HG02588 (cell line): Measurements from ENCODE around the gene UCN3.
"Not testable (repeated sequence)": the region's sequence is repeated elsewhere in the genome, so short reads cannot be mapped to it uniquely, and the experiment has no call there.

Experiments used
- ATAC-seq: cut with Tn5 transposase; IDR thresholded peaks from one replicate; pipeline ENCODE4 v1.9.1; 2021; ENCODE audit warnings: mild to moderate bottlenecking, moderate library complexity; ENCODE audit not compliant: unreplicated experiment

The UCN3 gene

DNA sequence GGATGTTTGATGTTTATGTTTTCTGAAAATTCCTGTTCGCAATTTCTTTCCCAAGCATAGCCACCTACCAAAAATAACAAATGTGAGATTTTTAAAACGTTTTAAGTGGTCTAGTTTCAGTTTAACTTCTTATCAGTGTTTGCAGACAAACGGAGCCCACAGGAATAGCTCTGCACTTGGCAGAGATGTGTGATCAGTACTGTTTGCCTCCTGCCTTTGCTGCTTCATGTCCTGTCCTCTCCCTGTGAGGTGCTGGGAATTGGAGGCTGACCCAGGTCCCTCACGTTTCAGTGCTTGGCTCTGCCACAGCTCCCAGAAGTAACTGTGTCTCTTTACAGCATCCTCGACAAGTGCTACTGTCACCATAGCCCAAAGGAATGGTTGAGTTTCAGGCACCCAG, 1.2 kb downstream of the UCN3 start:
- ATAC-seq = no peak

DNA sequence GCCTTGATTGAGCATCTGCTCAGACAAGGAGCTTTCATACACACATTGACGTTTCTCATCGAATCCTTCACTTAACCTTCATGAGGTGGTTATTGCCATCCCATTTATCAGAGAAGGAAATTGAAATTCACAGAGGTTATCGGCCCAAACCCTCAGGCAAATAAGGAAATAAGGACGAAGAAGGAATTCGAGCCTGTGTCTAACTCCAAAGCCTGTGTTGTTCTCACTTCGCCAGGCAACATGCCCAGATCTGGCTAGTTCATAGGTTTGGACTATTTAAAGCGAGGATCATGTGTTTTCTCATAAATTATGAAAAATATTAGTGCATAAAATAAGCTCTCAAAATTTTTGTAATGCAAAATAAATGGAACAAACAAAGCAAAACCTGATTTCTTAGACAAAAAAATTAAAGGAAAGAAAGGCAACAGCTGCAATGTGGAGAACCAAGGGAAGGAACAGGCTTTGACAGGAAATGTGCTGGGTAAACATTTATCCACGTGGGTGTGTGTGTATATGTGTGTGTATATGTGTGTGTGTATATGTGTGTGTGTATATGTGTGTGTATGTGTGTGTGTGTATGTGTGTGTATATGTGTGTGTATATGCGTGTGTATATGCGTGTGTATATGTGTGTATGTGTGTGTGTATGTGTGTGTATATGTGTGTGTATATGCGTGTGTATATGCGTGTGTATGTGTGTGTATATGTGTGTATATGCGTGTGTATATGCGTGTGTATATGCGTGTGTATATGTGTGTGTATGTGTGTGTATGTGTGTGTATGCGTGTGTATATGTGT, 4.8 kb downstream of the UCN3 start:
- no peak for ATAC-seq

DNA sequence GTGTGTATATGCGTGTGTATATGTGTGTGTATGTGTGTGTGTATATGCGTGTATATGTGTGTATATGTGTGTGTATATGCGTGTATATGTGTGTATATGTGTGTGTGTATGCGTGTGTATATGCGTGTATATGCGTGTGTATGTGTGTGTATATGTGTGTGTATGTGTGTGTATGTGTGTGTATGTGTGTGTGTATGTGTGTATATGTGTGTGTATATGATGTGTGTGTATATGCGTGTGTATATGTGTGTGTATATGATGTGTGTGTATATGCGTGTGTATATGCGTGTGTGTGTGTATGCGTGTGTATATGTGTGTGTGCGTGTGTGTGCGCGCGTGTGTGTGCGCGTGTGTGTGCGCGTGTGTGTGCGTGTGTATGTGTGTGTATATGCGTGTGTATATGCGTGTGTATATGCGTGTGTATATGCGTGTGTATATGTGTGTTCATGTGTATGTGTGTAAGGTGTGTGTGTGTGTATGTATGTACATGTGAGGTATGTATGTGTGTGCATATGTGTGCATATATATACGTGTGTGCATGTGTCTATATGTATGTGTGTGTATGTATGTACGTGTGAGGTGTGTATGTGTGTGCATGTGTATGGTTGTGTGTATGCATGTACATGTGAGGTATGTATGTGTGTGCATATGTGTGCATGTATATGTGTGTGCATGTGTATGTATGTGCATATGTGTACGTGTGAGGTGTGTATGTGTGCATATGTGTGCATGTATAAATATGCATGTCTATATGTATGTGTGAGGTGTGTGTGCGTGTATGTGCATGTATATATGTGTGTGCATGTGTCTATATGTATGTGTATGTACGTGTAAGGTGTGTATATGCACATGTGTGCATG, 6.0 kb downstream of the UCN3 start:
- no peak for ATAC-seq

DNA sequence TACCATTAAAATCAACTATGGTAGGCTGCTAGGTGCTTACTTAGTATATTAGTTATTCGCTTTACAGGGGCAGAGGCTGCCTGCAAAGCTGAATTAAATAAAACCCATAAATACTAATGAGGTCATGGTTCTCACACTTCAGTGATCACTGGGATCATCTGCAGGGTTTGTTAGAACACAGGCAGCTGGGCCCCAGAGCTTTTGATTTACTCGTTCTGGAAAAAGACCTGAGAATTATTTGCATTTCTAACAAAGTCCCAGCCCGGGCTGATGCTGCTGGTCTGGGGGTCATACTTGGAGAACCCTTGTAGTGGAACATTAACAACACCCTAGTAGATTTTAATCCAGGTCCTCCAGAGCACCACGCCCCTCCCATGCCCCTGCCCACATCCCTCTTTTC, 8.5 kb downstream of the UCN3 start:
- ATAC-seq = no peak

DNA sequence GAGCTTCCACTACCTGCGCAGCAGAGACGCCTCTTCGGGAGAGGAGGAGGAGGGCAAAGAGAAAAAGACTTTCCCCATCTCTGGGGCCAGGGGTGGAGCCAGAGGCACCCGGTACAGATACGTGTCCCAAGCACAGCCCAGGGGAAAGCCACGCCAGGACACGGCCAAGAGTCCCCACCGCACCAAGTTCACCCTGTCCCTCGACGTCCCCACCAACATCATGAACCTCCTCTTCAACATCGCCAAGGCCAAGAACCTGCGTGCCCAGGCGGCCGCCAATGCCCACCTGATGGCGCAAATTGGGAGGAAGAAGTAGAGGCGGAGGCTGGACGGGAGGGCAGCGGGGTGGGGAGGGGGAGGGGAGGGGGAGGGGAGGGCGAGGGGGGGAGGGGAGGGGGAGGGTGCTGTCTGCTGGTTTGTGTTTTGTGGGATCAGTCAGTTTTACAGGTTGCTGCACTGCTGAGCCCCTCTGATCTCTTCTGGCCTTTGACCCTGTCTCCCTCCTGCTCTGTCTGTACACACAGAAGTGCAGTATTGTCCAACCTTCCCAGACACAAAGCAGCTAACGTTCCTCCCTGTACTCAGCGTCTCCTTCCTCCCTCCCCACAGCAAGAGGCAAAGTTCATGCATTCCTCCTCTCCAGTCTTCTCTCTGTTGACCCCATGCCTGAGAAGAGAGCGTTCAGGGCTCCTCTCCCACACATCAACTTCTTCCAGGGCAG, 9.3 kb downstream of the UCN3 start:
- ATAC-seq = no peak

DNA sequence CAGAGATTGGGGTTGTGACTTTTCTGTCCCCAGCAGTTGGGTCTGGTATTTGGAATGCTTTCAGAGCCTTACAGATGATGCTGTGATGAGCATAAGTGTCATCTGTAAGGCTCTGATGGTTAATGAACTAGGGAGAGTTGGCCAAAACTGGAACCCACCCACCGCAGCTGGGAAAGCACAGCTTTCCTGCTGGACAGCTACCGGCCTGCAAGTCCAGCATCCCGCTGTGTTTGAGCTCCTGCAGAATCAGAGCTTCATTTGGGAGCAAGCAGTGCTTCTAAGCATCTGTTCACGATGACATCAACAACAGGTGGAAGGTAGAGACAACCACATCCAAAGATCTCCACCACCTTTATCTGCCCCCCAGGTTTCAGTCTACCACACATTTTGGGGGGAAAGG, 11.7 kb downstream of the UCN3 start:
- ATAC-seq = no peak

DNA sequence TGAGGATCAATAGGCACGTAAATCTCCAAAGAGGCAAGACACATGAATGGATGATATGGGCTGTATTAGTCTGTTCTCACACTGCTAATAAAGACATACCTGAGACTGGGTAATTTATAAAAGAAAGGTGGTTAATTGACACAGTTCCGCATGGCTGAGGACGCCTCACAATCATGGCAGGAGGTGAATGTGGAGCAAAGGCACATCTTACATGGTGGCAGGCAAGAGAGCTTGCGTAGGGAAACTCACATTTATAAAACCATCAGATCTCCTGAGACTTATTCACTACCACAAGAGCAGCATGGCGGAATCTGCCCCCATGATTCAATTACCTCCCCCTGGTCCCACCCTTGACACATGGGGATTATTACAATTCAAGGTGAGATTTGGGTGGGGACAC, 14.4 kb downstream of the UCN3 start:
- ATAC-seq = not testable (repeated sequence)

DNA sequence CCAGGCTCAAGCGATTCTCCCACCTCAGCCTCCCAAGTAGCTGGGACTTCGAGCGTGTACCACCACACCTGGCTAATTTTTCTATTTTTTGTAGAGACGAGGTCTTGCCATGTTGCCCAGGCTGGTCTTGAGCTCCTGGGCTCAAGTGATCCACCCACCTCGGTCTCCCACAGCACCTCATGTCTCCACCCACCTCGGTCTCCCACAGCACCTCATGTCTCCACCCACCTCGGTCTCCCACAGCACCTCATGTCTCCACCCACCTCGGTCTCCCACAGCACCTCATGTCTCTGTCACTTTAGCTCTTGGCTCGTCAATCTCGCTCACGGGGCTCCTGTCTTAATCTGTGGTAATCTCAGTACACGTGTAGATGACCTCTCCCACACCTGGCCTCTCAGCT, 15.6 kb downstream of the UCN3 start:
- not testable (repeated sequence) for ATAC-seq

DNA sequence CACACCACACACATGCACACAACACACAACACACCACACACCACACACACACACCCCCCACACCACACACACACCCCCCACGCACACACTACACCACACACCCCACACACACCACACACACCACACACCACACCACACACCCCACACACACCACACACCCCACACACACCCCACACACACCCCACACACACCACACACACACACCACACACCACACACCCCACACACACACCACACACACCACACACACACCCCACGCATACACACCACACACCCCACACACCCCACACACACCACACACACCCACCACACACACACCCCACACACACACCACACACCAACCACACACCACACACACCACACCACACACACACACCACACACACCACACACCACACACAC, 16.4 kb downstream of the UCN3 start:
- ATAC-seq = no peak

DNA sequence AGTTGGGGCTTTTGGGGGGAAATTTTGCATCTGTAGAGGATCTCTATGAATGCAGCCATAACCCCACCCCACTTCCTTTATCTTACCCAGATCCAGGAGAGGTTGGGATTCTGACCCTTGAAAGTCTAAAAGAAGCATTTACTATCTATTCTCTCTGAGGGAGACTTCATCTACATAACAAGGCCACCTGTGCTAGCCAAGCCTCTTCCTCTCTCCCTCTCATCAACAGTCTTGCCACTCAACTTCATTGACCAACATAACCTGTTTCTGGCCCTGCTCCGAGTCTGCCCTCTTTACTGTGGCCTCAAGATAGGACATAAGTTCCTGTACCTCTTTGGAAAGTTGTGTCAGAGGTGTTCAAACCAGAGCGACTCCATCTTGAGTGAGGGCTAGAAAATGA, 20.5 kb downstream of the UCN3 start:
- no peak for ATAC-seq

DNA sequence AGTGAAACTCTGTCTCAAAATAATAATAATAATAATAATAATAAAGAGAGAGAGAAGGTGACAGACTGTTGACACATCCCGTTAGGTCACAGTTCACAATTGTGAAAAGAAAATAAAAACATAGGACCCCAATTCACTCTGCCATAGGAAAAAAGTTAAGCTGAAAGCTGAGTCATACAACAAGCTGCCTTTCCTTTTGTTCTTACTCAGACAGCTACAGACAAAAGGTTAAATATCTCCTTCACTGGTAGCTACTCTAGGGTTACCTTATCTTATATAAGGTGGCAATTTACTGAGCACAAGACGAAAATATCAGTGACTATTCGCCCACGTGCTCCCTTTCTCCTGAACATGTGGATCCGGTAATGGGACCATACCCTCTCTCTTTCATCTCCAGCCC, 22.4 kb downstream of the UCN3 start:
- no peak for ATAC-seq

DNA sequence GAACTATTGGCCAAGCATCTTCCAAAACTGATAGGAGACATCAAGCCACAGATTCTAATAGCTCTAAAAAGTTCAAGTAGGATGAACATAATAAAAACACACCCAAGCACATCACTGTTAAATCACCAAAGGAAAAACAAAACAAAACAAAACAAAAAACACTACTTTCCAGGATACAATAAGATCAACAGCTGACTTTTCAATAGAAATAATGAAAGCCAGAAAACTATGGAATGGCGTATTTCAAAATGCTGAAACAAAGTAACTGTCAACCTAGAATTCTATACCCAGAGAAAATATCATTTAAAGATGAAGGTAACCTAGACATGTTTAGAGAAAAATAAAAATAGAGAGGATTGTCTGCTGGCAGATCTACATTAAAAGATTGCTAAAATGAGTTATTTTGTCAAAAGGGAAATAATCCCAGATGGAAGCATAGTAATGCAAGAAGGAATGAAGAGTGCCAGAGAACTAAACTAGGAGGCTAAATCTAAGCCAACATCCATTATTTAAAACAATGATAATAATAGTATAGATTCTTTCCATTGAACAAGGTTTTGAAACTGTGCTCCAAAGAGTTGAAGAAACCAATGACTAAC, 25.9 kb downstream of the UCN3 start:
- ATAC-seq = no peak

DNA sequence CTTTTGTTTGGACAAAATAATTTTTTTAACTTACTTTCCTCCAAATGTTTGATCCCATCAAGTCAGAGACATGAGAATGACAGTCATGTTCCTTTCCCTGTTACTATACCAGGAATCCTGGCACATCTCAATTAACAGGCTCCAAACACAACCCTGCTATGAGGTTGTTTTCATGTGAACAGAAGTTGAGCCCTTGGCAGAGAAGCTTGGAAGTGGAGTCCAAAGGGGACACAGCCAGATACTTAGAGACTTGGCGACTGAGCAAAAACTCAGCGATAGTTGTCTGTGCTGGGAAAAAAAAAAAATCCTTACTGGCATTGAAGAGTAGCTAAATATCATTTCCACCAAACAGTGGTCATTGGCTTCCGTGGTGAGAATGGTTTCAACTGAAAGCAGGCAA, 27.0 kb downstream of the UCN3 start:
- ATAC-seq = no peak

DNA sequence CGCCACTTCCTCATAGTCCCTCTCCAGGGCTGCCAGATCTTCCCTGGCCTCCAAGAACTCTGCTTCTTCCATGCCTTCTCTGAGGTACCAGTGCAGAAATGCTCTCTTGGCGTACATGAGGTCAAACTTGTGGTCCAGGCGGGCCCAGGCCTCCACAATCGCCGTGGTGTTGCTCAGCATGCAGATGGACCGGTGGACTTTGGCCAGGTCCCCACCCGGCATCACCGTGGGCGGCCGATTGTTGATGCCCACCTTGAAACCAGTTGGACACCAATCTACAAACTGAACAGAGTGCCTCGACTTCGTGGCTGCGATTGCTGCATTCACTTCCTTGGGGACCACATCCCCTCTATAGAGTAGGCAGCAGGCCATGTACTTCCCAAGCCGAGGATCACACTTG, 28.8 kb downstream of the UCN3 start:
- ATAC-seq = no peak

DNA sequence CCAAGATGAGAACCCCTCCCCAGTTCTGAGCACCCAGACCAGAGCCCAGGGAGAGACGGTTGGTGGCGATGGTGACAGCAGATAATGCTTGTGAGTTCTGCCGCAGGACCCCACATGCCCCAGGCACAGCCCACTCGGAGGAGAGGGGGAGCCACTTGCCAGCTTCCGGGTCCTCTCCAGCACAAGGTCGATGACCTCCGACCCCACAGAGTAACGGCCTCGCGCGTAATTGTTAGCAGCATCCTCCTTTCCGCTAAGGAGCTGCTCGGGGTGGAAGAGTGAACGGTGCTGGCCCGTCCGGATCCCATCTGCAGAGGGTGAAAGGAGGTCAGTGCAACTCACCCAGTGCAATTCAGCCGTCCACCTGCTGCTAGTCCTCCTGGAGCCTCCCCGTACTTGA, 30.4 kb downstream of the UCN3 start:
- no peak for ATAC-seq

DNA sequence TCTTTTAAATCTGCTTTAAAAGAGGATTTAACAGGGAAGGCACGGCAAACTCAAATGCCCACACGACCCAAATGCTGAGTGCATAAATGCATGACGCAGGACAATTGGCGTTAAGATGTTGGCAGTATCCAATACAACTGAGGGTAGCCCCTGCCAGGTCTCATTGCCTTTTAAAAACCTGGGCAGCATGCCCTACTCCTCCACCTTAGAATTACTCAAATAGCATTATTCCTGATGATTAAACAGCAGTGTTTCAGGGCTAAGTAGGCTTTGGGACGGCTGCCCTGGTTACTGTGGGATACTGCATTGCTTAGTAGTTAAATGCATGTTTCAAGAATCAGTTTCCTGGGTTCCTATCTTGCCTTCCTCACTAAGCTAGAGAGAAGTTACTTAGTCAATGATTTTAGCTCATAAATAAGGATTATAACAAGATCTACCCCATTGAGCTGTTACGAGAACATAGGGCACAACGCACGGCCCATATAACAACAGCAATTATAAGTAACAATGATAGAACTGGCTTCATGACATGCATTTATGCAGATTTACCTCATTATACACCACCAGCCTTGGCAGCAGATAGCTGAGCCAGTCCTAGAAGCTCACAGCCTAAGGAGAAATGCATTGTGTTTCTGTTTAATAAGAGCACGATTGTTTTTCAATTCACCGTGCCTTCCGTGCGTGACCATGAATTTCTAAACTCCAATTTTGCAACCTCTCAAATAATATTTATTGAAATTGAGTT, 32.0 kb downstream of the UCN3 start:
- no peak for ATAC-seq

DNA sequence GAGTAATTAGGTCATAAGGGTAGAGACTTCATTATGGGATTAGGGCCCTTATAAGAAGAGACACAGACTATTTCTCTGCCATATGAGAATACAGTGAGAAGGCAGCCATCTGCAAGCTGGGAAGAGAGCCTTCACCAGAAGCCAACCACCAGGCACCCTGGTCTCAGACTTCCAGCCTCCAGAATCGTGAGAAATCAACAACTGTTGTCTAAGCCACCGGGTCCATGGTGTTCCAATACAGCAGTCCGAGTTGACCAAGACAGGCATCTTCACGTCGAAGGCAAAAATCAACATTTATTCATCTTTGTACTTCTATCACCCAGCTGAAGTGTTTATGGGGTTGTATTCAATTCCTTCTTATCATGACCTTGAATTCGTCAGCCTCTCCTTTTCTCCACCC, 34.6 kb downstream of the UCN3 start:
- no peak for ATAC-seq

DNA sequence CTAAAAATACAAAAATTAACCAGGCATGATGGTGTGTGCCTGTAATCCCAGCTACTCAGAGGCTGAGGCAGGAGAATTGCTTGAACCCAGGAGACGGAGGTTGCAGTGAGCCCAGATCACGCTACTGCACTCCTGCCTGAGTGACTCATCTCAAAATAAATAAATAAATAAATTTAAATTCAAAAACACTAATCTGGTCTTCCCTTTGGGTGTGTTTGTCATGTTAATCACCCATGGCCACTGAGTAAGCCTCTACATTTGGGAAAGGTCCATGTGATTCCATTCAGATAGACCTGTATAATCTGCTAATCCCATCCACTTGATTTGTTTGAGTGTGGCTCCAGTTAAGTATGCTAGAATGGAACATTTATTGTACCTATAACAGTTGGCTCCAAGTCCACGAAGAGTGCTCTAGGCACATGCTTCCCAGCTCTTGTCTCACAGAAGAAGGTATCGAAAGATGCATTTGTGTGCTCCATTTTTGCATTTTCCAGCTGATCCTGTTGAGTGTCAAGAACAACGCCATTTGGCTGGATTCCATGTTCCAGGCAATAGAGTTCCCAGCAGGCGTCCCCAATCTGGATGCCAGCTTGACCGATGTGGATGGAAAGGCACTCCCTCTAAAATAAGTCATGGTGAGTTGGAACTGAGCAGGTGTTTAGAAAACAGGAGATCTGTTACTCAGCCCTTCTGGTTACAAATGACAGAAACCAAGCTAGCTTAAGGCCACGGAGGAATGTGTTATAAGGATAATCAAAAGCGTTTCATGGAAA, 35.9 kb downstream of the UCN3 start:
- ATAC-seq = no peak

DNA sequence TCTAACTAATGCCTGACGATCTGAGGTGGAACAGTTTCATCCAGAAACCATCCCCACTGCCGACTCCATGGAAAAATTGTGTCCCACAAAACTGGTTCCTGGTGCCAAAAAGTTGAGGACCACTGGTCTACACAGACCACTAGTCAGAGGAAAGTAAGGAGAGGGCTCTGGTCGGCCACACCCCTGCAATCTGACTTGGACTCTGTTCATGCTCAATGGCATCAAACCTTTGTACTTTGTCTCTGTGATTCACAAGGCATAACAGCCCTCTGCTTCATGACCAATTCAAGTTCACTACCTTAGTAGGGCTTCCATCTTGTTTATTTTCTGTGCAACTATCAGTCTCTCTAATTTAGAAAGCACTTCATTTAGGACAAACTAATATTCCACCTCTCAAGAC, 38.0 kb downstream of the UCN3 start:
- no peak for ATAC-seq
